OCI-LY7 (cell line): Measurements from ENCODE around the gene TSACC. TPM values are rescaled to one million over a fixed set of nuclear protein-coding genes. Genes with fewer than 3 reads are reported as not detected.

Source experiments
- BruUV-seq: library from RNA; stranded (reverse); fragments of 400-500 nt; replicated peaks from 2 replicates; lab custom pipeline; 2021; lab: Mats Ljungman, UMichigan
- CTCF ChIA-PET: fragments of 300-600 bp; sonication (Branson Sonifier 250); formaldehyde crosslinking; loops from one replicate; lab custom pipeline; 2022; ENCODE audit warnings: antibody characterized with exemption; ENCODE audit not compliant: unreplicated experiment; lab: Charles Lee
- POLR2A ChIA-PET: fragments of 300-600 bp; sonication (Branson Sonifier 250); formaldehyde crosslinking; loops from one replicate; lab custom pipeline; 2022; ENCODE audit warnings: antibody characterized with exemption; lab: Charles Lee
- DNase-seq: peaks from one replicate; pipeline ENCODE4 v3.0.0-alpha.2; 2015; ENCODE audit warnings: low spot score
- H2AFZ ChIP-seq: fragments of 200-600 bp; sonication (generic), shearing (Covaris generic); 2 replicates; pipeline ENCODE4 v1.6.1; 2014; ENCODE audit warnings: mild to moderate bottlenecking, antibody characterized with exemption, low read length, moderate library complexity
- H3K27ac ChIP-seq: fragments of 200-600 bp; sonication (generic); 2 replicates; pipeline ENCODE4 v1.5.1; 2014; ENCODE audit warnings: mixed run types, low read depth, mild to moderate bottlenecking, moderate library complexity, low read length, inconsistent platforms; ENCODE audit not compliant: poor library complexity, severe bottlenecking
- H3K36me3 ChIP-seq: fragments of 200-600 bp; sonication (generic); 2 replicates; pipeline ENCODE4 v1.6.1; 2014; ENCODE audit warnings: mild to moderate bottlenecking, antibody characterized with exemption, low read length, moderate library complexity, mixed read lengths; ENCODE audit not compliant: insufficient read depth
- H3K4me1 ChIP-seq: fragments of 200-600 bp; sonication (generic); 2 replicates; pipeline ENCODE4 v1.5.1; 2014; ENCODE audit warnings: mild to moderate bottlenecking, low read length; ENCODE audit not compliant: insufficient read depth, poor library complexity, severe bottlenecking
- H3K4me2 ChIP-seq: fragments of 200-600 bp; sonication (generic); 2 replicates; pipeline ENCODE4 v1.6.1; 2014; ENCODE audit warnings: mild to moderate bottlenecking, low read length
- H3K4me3 ChIP-seq: fragments of 200-600 bp; sonication (generic); 2 replicates; pipeline ENCODE4 v1.5.1; 2014; ENCODE audit warnings: mild to moderate bottlenecking, low read depth, low read length; ENCODE audit not compliant: poor library complexity, severe bottlenecking
- H3K79me2 ChIP-seq: fragments of 200-600 bp; sonication (generic); 2 replicates; pipeline ENCODE4 v1.6.1; 2016; ENCODE audit warnings: low read depth, mild to moderate bottlenecking, low read length, moderate library complexity, mixed read lengths; ENCODE audit not compliant: insufficient read depth
- H3K9me2 ChIP-seq: fragments of 200-600 bp; sonication (generic); 2 replicates; pipeline ENCODE4 v1.6.1; 2016; ENCODE audit warnings: mild to moderate bottlenecking, low read length, mixed read lengths; ENCODE audit not compliant: insufficient read depth
- H3K9me3 ChIP-seq: fragments of 200-600 bp; sonication (generic); 2 replicates; pipeline ENCODE4 v1.6.1; 2014; ENCODE audit warnings: mild to moderate bottlenecking, mixed run types, low read length, mixed read lengths
- H4K20me1 ChIP-seq: fragments of 200-600 bp; sonication (generic); 2 replicates; pipeline ENCODE4 v1.6.1; 2014; ENCODE audit warnings: mild to moderate bottlenecking, antibody characterized with exemption, low read length, moderate library complexity, mixed read lengths; ENCODE audit not compliant: insufficient read depth
- CTCF ChIP-seq: fragments of 200-600 bp; sonication (generic); conservative IDR thresholded peaks from 2 replicates; pipeline ENCODE4 v1.5.1; 2014; ENCODE audit warnings: mild to moderate bottlenecking, antibody characterized with exemption, low read length, moderate library complexity, mixed read lengths
- EZH2phosphoT487 ChIP-seq: fragments of 200-600 bp; sonication (generic); IDR thresholded peaks from 2 replicates; pipeline ENCODE4 v1.6.1; 2018; ENCODE audit warnings: low read depth, borderline replicate concordance, mild to moderate bottlenecking, mixed run types, antibody characterized with exemption, low read length, moderate library complexity, mixed read lengths
- intact Hi-C: fragments of 100-400 bp; cut with micrococcal nuclease; formaldehyde crosslinking; loops from one replicate; pipeline ENCODE4 v1.10.0; 2022; ENCODE audit not compliant: unreplicated experiment
- total RNA-seq, 2 experiments: library from RNA; depleted of rRNA in 1 of 2; stranded (reverse); fragments of >200 nt in 1 of 2; shearing (Covaris generic) in 1 of 2; gene quantifications; 2 replicates each; pipeline ENCODE4 v1.2.3, GENCODE V29; 2014 to 2022

Gene TSACC
- total RNA-seq, 2 experiments from 2014 or later: 2.0 to 2.3 TPM

- Histone ChIP-seq H3K79me2 (no peaks in the 10 kb centered on the region), H3K27ac (no peak overlapping the region), H3K9me3 (no peaks in the 10 kb centered on the region), H3K4me1 (no peaks in the 10 kb centered on the region), H3K36me3 (no peaks in the 10 kb centered on the region), H3K9me2 (no peaks in the 10 kb centered on the region), H2AFZ (no peak overlapping the region), H4K20me1 (no peaks in the 10 kb centered on the region), H3K4me3 (no peak overlapping the region), H3K4me2 (no peak overlapping the region)
- BruUV-seq: no TSS peak
- no peak for DNase-seq
- intact Hi-C loops: no loop called here
- TF ChIP-seq EZH2phosphoT487: no peak
- TF ChIP-seq CTCF: no peak
- POLR2A ChIA-PET: interaction anchor here (0.6 kb wide), 1 partner anchor 249 kb away, joined by 3 read pairs; no protein-coding TSS in a partner anchor
- CTCF ChIA-PET: no interaction called here
Measured at GRCh38 chr1:156376146-156376545, 37.8 kb downstream of the TSACC start.

- no TSS peak for BruUV-seq
- no peaks in the 10 kb centered on the region for H3K36me3 ChIP-seq
- H2AFZ ChIP-seq: no peak overlapping the region
- H3K27ac ChIP-seq: no peak overlapping the region
- TF ChIP-seq EZH2phosphoT487 (no peak), CTCF (no peak)
- no peaks in the 10 kb centered on the region for H3K4me1 ChIP-seq
- CTCF ChIA-PET: interaction anchor here (0.6 kb wide), 1 partner anchor 131 kb away, joined by 3 read pairs; no protein-coding TSS in a partner anchor
- H4K20me1 ChIP-seq: no peaks in the 10 kb centered on the region
- no peaks in the 10 kb centered on the region for H3K79me2 ChIP-seq
- intact Hi-C loops: no loop called here
- no peak overlapping the region for H3K4me2 ChIP-seq
- H3K9me2 ChIP-seq: no peaks in the 10 kb centered on the region
- no peak for DNase-seq
- POLR2A ChIA-PET: interaction anchor here (0.5 kb wide), 1 partner anchor 92 kb away, joined by 3 read pairs; no protein-coding TSS in a partner anchor
- no peaks in the 10 kb centered on the region for H3K9me3 ChIP-seq
- H3K4me3 ChIP-seq: no peak overlapping the region
Measured at GRCh38 chr1:156376958-156377919, 38.9 kb downstream of the TSACC start.

- Histone ChIP-seq H4K20me1 (no peaks in the 10 kb centered on the region), H3K79me2 (no peaks in the 10 kb centered on the region), H3K36me3 (no peaks in the 10 kb centered on the region), H3K4me2 (no peak overlapping the region), H3K9me2 (no peaks in the 10 kb centered on the region), H3K4me1 (no peaks in the 10 kb centered on the region), H3K4me3 (no peak overlapping the region), H2AFZ (no peak overlapping the region), H3K27ac (no peak overlapping the region), H3K9me3 (no peaks in the 10 kb centered on the region)
- ChIA-PET CTCF (no interaction called here), POLR2A (interaction anchor here (0.6 kb wide), 1 partner anchor 311 kb away, joined by 3 read pairs; no protein-coding TSS in a partner anchor)
- intact Hi-C loops: no loop called here
- no peak for DNase-seq
- BruUV-seq: no TSS peak
- TF ChIP-seq CTCF (no peak), EZH2phosphoT487 (no peak)
Measured at GRCh38 chr1:156378557-156378956, 40.2 kb downstream of the TSACC start.
